HG03139 (cell line): ENCODE data around the gene UTP14C.
A peak's percentile ranks its signal among the peaks of the same experiment; 100 is the strongest.
"Not testable (repeated sequence)": the region's sequence is repeated elsewhere in the genome, so short reads cannot be mapped to it uniquely, and the experiment has no call there.

Source experiments
- ATAC-seq: cut with Tn5 transposase; IDR thresholded peaks from one replicate; pipeline ENCODE4 v1.9.1; 2021; ENCODE audit not compliant: unreplicated experiment

Gene UTP14C

GRCh38 chr13:52001120-52001731, 23.3 kb upstream of the UTP14C start:
- ATAC-seq = peak; percentile 86

DNA sequence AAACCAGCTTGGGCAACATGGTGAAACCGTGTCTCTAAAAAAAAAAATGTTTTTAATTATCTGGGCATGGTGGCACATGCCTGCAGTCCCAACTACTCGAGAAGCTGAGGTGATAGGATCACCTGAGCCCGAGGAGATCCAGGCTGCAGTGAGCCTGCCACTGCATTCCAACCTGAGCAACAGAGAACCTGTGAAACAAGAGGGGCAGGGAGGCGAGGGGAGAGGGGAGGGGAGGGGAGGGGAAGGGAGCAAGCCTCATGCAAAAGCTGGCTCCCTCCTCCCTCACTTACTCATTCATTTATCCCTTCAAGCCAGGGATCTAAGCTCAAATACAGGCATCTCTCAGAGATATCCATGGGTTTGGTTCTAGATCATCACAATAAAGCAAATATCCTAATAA, 22.1 kb upstream of the UTP14C start:
- ATAC-seq = no peak

DNA sequence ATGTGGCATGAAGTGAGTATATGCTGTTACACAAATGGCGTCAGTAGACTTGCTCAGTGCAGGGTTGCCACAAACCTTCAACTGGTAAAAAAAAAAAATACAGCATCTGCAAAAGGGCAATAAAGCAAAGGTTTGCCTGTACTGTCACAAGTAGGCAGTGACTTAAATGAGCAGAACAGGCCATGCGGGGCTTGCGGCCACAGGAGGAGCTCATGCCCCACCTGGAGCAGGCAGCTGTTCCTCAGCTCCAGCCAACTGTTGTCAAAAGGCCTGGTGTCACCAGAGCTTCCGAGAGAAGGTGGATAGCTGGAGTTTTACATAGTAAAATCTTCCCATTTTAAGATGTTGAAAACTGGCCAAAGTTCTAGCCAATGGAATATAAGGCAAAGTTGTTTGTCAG, 20.9 kb upstream of the UTP14C start:
- no peak for ATAC-seq

DNA sequence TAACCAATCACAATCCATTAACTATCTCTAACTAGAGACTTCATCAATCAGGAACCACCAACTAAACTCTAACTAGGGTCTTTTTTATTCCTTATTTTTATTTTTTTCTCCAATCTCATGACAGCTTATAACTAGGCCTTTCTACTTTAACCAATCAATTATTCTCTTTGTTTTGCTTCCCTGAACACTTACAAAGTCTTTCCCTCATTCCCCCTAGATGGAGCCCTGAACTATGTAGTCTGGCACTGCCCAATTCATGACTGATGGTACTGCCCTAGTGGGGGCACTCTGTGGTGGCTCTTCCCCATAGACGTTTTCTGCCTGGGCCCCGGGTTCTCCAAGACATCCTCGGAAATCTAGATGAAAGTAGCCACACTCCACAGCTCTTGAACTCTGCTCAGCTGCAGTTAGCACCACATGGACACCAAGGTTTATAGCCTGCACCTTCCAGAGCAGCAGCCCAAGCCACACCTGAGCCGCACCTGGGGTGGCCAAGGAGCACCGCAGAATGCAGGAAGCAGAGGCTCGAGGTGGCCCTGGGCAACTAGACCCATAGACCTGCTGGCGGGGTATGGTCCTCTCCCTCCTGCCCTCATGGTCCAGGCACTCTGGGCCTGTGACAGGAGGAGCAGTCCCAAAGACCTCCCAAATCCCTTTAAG, 19.9 kb upstream of the UTP14C start:
- no peak for ATAC-seq

DNA sequence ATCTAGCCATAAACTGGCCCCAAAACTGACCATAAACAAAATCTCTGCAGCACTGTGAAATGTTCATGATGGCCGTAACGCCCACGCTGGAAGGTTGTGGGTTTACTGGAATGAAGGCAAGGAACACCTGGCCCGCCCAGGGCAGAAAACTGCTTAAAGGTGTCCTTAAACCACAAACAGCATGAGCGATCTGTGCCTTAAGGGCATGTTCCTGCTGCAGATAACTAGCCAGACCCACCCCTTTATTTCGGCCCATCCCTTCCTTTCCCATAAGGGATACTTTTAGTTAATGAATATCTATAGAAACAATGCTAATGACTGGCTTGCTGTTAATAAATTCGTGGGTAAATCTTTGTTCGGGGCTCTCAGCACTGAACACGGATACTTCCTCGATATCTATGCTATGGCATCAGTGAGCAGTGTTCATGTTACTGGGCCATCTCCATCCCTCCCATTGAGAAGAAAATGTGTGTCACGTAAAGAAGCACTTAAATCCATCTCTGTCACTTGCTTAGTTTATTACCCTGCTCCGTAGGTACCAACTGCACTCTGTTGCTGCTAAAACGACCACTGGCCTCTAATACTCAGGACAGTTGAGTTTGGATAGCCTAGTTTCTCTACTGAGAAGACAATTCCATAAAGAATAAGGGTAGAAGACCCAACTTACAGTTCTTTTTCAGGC, 18.5 kb upstream of the UTP14C start:
- ATAC-seq = no peak

DNA sequence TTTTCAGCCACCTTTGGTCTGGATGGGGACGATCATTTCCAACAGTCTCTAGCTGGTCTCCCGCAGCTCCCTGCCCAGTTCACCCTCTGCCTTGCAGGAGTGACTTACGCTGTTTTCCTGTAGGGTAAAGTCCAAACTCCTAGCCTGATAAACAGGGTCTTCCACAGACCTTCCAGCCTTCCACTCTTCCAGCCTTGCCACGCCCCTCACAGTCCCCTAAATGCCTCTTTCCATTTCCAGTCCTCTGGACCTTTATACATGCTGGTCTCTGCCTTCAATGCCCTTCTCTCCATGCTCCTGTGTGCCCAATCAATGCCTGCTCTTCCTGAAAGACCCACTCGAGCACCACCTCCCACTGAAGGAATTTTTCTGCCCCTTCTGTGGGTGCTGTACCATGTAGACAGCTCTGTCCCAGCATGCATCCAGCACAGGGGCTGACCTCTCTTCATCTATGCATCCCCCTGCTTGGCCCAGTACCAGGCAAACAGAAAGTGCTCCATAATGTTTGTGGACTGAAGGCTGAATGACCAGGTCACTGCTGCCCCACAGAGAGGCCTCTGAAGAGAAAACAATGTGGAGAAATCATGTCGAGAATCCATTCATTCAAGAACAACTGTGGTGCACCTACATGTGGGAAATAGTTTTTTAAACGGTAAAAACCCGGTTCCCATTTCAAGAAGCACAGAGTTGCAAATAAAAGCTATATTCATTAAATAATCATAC, 17.8 kb upstream of the UTP14C start:
- no peak for ATAC-seq

- ATAC-seq = no peak
Measured at GRCh38 chr13:52009946-52010345, 14.5 kb upstream of the UTP14C start.

DNA sequence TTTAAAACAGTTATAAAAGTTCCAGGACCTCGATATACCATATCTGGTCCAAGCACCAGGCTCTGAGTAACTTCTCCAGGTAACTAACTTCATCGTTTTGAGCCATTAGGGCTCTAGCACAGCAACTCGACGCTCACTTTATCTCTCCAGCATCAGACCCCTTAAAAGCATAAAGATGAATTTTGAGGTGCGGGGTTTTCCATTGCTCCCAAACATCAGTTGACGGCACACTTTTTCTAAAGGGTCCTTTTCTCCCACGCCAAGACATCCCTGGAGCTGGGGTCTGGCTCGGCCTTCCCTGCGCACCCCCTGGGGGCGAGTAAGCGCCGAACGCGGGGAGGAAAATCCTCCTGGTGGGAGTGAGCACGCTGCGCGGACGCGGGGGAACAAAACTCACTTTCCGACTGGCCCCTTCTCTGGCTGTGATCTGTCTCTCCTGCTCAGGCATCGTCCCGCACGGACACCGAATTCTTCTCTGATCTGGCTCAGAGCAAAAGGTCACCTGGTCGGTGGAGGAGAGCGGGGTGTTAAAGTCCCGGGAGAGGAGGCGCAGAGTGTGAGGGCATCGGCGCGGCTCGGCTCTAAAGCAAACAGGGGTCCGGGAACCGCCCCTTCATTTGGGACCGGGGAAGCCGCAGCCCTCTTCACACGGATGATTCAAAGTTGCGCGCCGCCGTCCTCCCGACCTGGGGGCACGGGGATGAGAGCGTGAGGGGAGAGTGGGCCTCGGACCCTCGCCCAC, 13.4 kb upstream of the UTP14C start, which contains the start of gene ATP7B:
Gene ATP7B (minus strand): TSS at position 561 of the 742 bp plus-strand sequence. CDS start 113 bp downstream, at position 448.
- ATAC-seq = peak; percentile 2

- peak; percentile 99 for ATAC-seq
Measured at GRCh38 chr13:52011632-52012511, 12.6 kb upstream of the UTP14C start, which contains the start of gene ALG11. ALG11 (plus strand) TSS chr13:52012398; CDS start chr13:52012419, 21 bp downstream.

GRCh38 chr13:52012512-52012836, 12.0 kb upstream of the UTP14C start:
- ATAC-seq = no peak

- ATAC-seq = no peak
Measured at GRCh38 chr13:52016296-52016695, 8.2 kb upstream of the UTP14C start.

- no peak for ATAC-seq
Measured at GRCh38 chr13:52020191-52020590, 4.3 kb upstream of the UTP14C start.

DNA sequence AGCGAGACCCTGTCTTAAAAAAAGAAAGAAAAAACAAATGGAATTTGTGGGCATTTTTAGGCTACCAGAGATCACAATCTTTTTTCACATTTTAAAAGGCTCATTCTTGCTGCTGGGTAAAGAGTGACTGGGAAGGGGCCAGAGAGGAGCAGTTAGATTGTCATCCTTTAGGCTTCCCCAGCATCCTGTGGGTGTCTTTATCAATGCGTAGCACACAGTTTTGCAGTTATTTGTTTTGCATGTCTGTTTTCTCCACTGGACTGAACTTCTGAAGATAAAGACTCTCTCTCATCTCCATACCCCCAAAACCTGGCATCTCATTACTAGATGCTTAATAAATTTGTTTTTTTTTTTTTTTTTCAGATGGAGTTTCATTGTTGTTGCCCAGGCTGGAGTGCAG, 2.1 kb upstream of the UTP14C start:
- no peak for ATAC-seq

DNA sequence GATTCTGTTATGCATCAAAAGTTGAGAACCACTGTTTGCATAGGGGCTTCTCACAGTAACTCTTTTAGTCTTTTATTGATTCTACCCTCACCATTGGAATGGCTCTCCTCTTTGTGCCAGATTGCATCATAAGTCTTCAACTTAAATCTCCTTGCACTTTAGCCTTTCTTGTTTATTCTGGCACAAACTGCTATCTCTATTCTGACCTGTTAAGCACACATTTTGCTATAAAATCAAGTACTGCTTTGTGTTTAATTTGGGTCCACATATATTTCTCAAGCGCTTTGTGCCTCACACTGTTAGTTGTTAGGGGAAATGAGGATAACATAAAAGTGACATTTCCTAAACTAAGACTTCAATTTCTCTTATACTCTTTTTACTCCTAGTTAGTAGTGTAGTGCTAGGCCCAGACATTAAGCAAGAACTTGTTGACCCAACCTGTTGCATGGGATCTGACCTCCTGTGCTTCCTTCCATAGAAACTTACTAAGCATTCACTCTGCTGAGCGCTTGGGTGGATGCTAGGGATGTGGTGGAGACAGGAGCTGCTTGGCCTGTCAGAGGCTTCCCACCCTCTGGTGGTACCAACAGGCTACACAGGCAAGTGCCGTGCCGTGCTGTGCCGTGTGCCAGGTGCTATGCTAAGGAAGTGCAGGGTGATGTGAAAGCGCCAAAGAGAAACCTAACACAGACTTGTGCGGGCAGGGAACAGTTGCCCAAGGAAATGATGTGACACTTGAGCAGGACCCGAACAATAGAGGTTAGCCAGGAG, 1.2 kb downstream of the UTP14C start:
- ATAC-seq = no peak

DNA sequence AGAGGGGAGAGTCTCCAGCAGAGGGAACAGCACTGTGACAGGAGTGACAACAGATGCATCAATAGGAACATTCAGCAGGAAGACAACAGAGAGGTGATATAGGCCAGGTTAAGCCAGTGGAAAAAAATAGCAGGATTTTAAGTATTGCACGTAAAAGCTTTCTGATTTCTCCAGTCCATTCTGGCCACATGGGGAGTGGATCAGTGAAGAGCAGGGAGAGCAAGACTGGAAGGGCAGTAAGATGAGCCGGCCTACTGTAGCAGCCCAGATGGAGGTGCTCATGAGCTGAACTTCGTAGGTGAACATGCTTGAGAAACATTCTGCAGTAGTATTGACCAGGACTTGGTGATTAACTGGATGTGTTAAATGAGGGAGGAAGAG, 1.7 kb downstream of the UTP14C start:
- no peak for ATAC-seq

GRCh38 chr13:52027832-52028231, 3.3 kb downstream of the UTP14C start:
- no peak for ATAC-seq

GRCh38 chr13:52029569-52029968, 5.1 kb downstream of the UTP14C start:
- ATAC-seq = no peak

DNA sequence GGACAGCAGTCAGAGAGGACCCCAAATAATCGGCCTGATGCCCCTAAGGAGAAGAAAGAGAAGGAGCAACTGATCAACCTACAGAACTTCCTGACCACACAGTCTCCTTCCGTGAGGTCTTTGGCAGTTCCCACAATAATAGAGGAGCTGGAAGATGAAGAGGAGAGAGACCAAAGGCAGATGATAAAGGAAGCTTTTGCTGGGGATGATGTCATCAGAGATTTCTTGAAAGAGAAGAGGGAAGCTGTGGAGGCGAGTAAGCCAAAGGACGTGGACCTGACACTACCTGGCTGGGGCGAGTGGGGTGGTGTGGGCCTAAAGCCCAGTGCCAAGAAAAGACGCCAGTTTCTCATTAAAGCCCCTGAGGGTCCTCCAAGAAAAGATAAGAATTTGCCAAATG, 5.9 kb downstream of the UTP14C start:
- ATAC-seq = not testable (repeated sequence)

DNA sequence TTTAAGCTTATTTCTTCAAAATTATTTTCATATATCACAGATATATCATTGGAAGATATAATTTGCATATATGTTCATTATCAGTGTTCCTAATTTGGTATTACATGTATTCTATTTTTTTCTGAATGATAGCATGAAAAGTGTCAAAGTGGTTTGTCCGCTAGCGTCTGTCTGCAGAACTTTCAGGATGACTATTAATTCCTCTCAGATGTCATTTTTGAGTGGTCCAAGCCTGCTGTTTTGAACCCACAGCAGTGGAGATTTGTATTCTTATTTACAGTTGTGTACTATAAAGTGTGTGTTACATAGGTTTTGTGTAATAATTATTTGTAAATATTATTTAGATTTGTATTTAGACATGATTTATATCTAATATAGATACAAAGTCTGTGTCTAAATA, 8.5 kb downstream of the UTP14C start:
- ATAC-seq = no peak
